IMR-90 (cell line): Measurements from ENCODE around the gene FAIM2.

Experiments
- BHLHE40 ChIP-seq: fragments of 150-350 bp; IDR thresholded peaks from 2 replicates; pipeline ENCODE4 v1.6.1; 2016; ENCODE audit warnings: mild to moderate bottlenecking, low read depth, low read length
- CEBPB ChIP-seq: IDR thresholded peaks from 2 replicates; pipeline ENCODE4 v1.6.1; 2012; ENCODE audit warnings: low read depth, low read length, improper control_type of control experiment
- CTCF ChIP-seq: conservative IDR thresholded peaks from 2 replicates; pipeline ENCODE4 v1.5.1; 2012; ENCODE audit warnings: mild to moderate bottlenecking, low read depth, low read length, improper control_type of control experiment
- POLR2A ChIP-seq: IDR thresholded peaks from 2 replicates; pipeline ENCODE4 v1.6.1; 2012; ENCODE audit warnings: mild to moderate bottlenecking, low read depth, low read length
- RCOR1 ChIP-seq: IDR thresholded peaks from 2 replicates; pipeline ENCODE4 v1.6.1; 2012; ENCODE audit warnings: mild to moderate bottlenecking, low read length, improper control_type of control experiment; ENCODE audit not compliant: insufficient replicate concordance
- RFX5 ChIP-seq: IDR thresholded peaks from 2 replicates; pipeline ENCODE4 v1.8.0; 2012; ENCODE audit warnings: low read depth, mild to moderate bottlenecking, low read length, moderate library complexity
- USF2 ChIP-seq: fragments of 150-350 bp; IDR thresholded peaks from 2 replicates; pipeline ENCODE4 v1.6.1; 2017; ENCODE audit warnings: mild to moderate bottlenecking, antibody characterized with exemption, low read length, low read depth

GRCh38 chr12:49943625-49943960, 39.9 kb upstream of the FAIM2 start:
- TF ChIP-seq CTCF (no peak), POLR2A (no peak), BHLHE40 (no peak), RFX5 (no peak), USF2 (no peak), RCOR1 (no peak), CEBPB (no peak)
